ENCODE measurements around the gene SOX6.

The SOX6 gene

GRCh38 chr11:16126362-16126761, 230.0 kb downstream of the SOX6 start:
- Histone ChIP-seq H3K4me2 (ENCODE audit: low read length) (no peak overlapping the region), H3K79me2 (ENCODE audit: control insufficient read depth, low read length) (no peaks in the 10 kb centered on the region), H3K9me2 (replicated peaks; ENCODE audit: control insufficient read depth, low read length) (no peaks in the 10 kb centered on the region), H3K9me3 (ENCODE audit: control insufficient read depth, insufficient read depth, low read length) (no peaks in the 10 kb centered on the region), H3K27me3 (ENCODE audit: control insufficient read depth, low read length) (no peaks in the 10 kb centered on the region), H3F3A (ENCODE audit: control insufficient read depth, insufficient read depth) (no peaks in the 10 kb centered on the region), H3K4me3 (ENCODE audit: low read length) (no peak overlapping the region), H4K20me1 (ENCODE audit: control insufficient read depth, insufficient read depth, low read depth, low read length) (no peaks in the 10 kb centered on the region), H3K36me3 (ENCODE audit: control insufficient read depth, low read length) (no peaks in the 10 kb centered on the region), H3K27ac (ENCODE audit: low read depth, low read length) (no peak overlapping the region), H3K4me1 (ENCODE audit: control insufficient read depth, low read length) (no peaks in the 10 kb centered on the region)
- TF ChIP-seq CTCF (IDR thresholded peaks at IDR 0.05; ENCODE audit: low read depth, low read length, poor library complexity, severe bottlenecking), result no peak
- TF ChIP-seq EZH2phosphoT487 (IDR thresholded peaks at IDR 0.05; ENCODE audit: borderline replicate concordance, low read length), result no peak

- Histone ChIP-seq H3K9me2 (replicated peaks; ENCODE audit: control insufficient read depth, low read length) (no peaks in the 10 kb centered on the region), H3K4me1 (ENCODE audit: control insufficient read depth, low read length) (no peaks in the 10 kb centered on the region), H3K79me2 (ENCODE audit: control insufficient read depth, low read length) (no peaks in the 10 kb centered on the region), H4K20me1 (ENCODE audit: control insufficient read depth, insufficient read depth, low read depth, low read length) (no peaks in the 10 kb centered on the region), H3K27ac (ENCODE audit: low read depth, low read length) (no peak overlapping the region), H3K4me2 (ENCODE audit: low read length) (no peak overlapping the region), H3K4me3 (ENCODE audit: low read length) (no peak overlapping the region), H3K9me3 (ENCODE audit: control insufficient read depth, insufficient read depth, low read length) (no peaks in the 10 kb centered on the region), H3F3A (ENCODE audit: control insufficient read depth, insufficient read depth) (no peaks in the 10 kb centered on the region), H3K27me3 (ENCODE audit: control insufficient read depth, low read length) (no peaks in the 10 kb centered on the region), H3K36me3 (ENCODE audit: control insufficient read depth, low read length) (no peaks in the 10 kb centered on the region)
- TF ChIP-seq CTCF (IDR thresholded peaks at IDR 0.05; ENCODE audit: low read depth, low read length, poor library complexity, severe bottlenecking) (no peak), EZH2phosphoT487 (IDR thresholded peaks at IDR 0.05; ENCODE audit: borderline replicate concordance, low read length) (no peak)
These were observed 230.6 kb downstream of the SOX6 start for GRCh38 chr11:16125796-16126195.

- H3K4me3 ChIP-seq (ENCODE audit: low read length), result no peak overlapping the region
- H3K27ac ChIP-seq (ENCODE audit: low read depth, low read length), result no peak overlapping the region
- H3K9me3 ChIP-seq (ENCODE audit: control insufficient read depth, insufficient read depth, low read length), result no peaks in the 10 kb centered on the region
- TF ChIP-seq EZH2phosphoT487 (IDR thresholded peaks at IDR 0.05; ENCODE audit: borderline replicate concordance, low read length), result no peak
- no peaks in the 10 kb centered on the region for H3K9me2 ChIP-seq (replicated peaks; ENCODE audit: control insufficient read depth, low read length)
- H3K79me2 ChIP-seq (ENCODE audit: control insufficient read depth, low read length), result no peaks in the 10 kb centered on the region
- no peaks in the 10 kb centered on the region for H3K27me3 ChIP-seq (ENCODE audit: control insufficient read depth, low read length)
- H3K36me3 ChIP-seq (ENCODE audit: control insufficient read depth, low read length), result no peaks in the 10 kb centered on the region
- no peak overlapping the region for H3K4me2 ChIP-seq (ENCODE audit: low read length)
- no peaks in the 10 kb centered on the region for H4K20me1 ChIP-seq (ENCODE audit: control insufficient read depth, insufficient read depth, low read depth, low read length)
- H3K4me1 ChIP-seq (ENCODE audit: control insufficient read depth, low read length), result no peaks in the 10 kb centered on the region
- H3F3A ChIP-seq (ENCODE audit: control insufficient read depth, insufficient read depth), result no peaks in the 10 kb centered on the region
These were observed 232.0 kb downstream of the SOX6 start for GRCh38 chr11:16124390-16124789.

- Histone ChIP-seq H3K9me2 (replicated peaks; ENCODE audit: control insufficient read depth, low read length) (no peaks in the 10 kb centered on the region), H3K9me3 (ENCODE audit: control insufficient read depth, insufficient read depth, low read length) (no peaks in the 10 kb centered on the region), H3K4me2 (ENCODE audit: low read length) (no peak overlapping the region), H3K4me1 (ENCODE audit: control insufficient read depth, low read length) (no peaks in the 10 kb centered on the region), H3K36me3 (ENCODE audit: control insufficient read depth, low read length) (no peaks in the 10 kb centered on the region), H3K4me3 (ENCODE audit: low read length) (no peak overlapping the region), H3K27ac (ENCODE audit: low read depth, low read length) (no peak overlapping the region), H3K27me3 (ENCODE audit: control insufficient read depth, low read length) (no peaks in the 10 kb centered on the region), H3F3A (ENCODE audit: control insufficient read depth, insufficient read depth) (no peaks in the 10 kb centered on the region), H4K20me1 (ENCODE audit: control insufficient read depth, insufficient read depth, low read depth, low read length) (no peaks in the 10 kb centered on the region), H3K79me2 (ENCODE audit: control insufficient read depth, low read length) (no peaks in the 10 kb centered on the region)
- TF ChIP-seq EZH2phosphoT487 (IDR thresholded peaks at IDR 0.05; ENCODE audit: borderline replicate concordance, low read length) (no peak), CTCF (IDR thresholded peaks at IDR 0.05; ENCODE audit: low read depth, low read length, poor library complexity, severe bottlenecking) (no peak)
These were observed 234.5 kb downstream of the SOX6 start for GRCh38 chr11:16121853-16122252.
